Mucosa of stomach (tissue), 1 donor: Measurements from ENCODE around the gene NELL2.

ENCODE experiments used
- H3K27me3 ChIP-seq: one replicate; pipeline ENCODE4 v1.7.0; 2013; ENCODE audit warnings: mild to moderate bottlenecking, low read length; ENCODE audit not compliant: control insufficient read depth, insufficient read depth
- H3K36me3 ChIP-seq: one replicate; pipeline ENCODE4 v1.7.0; 2013; ENCODE audit warnings: low read length; ENCODE audit not compliant: control insufficient read depth, insufficient read depth
- H3K4me1 ChIP-seq: one replicate; pipeline ENCODE4 v1.7.0; 2013; ENCODE audit warnings: mild to moderate bottlenecking, low read length; ENCODE audit not compliant: control insufficient read depth, insufficient read depth
- H3K4me3 ChIP-seq: one replicate; pipeline ENCODE4 v1.7.0; 2013; ENCODE audit warnings: low read length
- H3K9ac ChIP-seq: one replicate; pipeline ENCODE4 v1.7.0; 2013; ENCODE audit warnings: mild to moderate bottlenecking, low read length, moderate library complexity
- H3K9me3 ChIP-seq: one replicate; pipeline ENCODE4 v1.7.0; 2013; ENCODE audit warnings: mild to moderate bottlenecking, low read length, moderate library complexity; ENCODE audit not compliant: control insufficient read depth
- donor health status: Pancreatic carcinoma.

Gene NELL2

GRCh38 chr12:44874981-44875416 is 1.1 kb downstream of the NELL2 start:
- no peaks in the 10 kb centered on the region for H3K9me3 ChIP-seq
- H3K27me3 ChIP-seq, result peaks cover 34% of the 10 kb centered on the region
- H3K4me3 ChIP-seq, result no peak overlapping the region
- H3K9ac ChIP-seq, result no peak overlapping the region
- peaks cover 13% of the 10 kb centered on the region for H3K4me1 ChIP-seq
- H3K36me3 ChIP-seq, result no peaks in the 10 kb centered on the region

- H3K36me3 ChIP-seq, result no peaks in the 10 kb centered on the region
- peaks cover 34% of the 10 kb centered on the region for H3K27me3 ChIP-seq
- H3K9ac ChIP-seq, result no peak overlapping the region
- no peak overlapping the region for H3K4me3 ChIP-seq
- H3K4me1 ChIP-seq, result peaks cover 13% of the 10 kb centered on the region
- H3K9me3 ChIP-seq, result no peaks in the 10 kb centered on the region
Observed at GRCh38 chr12:44873898-44874297, 2.2 kb downstream of the NELL2 start.

- H3K9ac ChIP-seq, result no peak overlapping the region
- no peaks in the 10 kb centered on the region for H3K36me3 ChIP-seq
- H3K27me3 ChIP-seq, result peaks cover 9% of the 10 kb centered on the region
- H3K4me1 ChIP-seq, result no peaks in the 10 kb centered on the region
- H3K4me3 ChIP-seq, result no peak overlapping the region
- no peaks in the 10 kb centered on the region for H3K9me3 ChIP-seq
Observed at GRCh38 chr12:44869503-44869902, 6.6 kb downstream of the NELL2 start.

GRCh38 chr12:44863867-44864266 is 12.2 kb downstream of the NELL2 start:
- no peaks in the 10 kb centered on the region for H3K36me3 ChIP-seq
- no peaks in the 10 kb centered on the region for H3K27me3 ChIP-seq
- no peak overlapping the region for H3K9ac ChIP-seq
- no peak overlapping the region for H3K4me3 ChIP-seq
- no peaks in the 10 kb centered on the region for H3K4me1 ChIP-seq
- H3K9me3 ChIP-seq, result no peaks in the 10 kb centered on the region

- Histone ChIP-seq H3K4me1 (no peaks in the 10 kb centered on the region), H3K27me3 (no peaks in the 10 kb centered on the region), H3K9me3 (no peaks in the 10 kb centered on the region), H3K4me3 (no peak overlapping the region), H3K9ac (no peak overlapping the region), H3K36me3 (no peaks in the 10 kb centered on the region)
Observed at GRCh38 chr12:44859998-44860689, 16.0 kb downstream of the NELL2 start.

- no peaks in the 10 kb centered on the region for H3K36me3 ChIP-seq
- H3K27me3 ChIP-seq, result no peaks in the 10 kb centered on the region
- H3K9me3 ChIP-seq, result no peaks in the 10 kb centered on the region
- H3K4me1 ChIP-seq, result no peaks in the 10 kb centered on the region
- H3K4me3 ChIP-seq, result no peak overlapping the region
- no peak overlapping the region for H3K9ac ChIP-seq
Observed at GRCh38 chr12:44858226-44858855, 17.8 kb downstream of the NELL2 start.

- H3K4me1 ChIP-seq, result no peaks in the 10 kb centered on the region
- no peaks in the 10 kb centered on the region for H3K36me3 ChIP-seq
- H3K27me3 ChIP-seq, result no peaks in the 10 kb centered on the region
- H3K9me3 ChIP-seq, result no peaks in the 10 kb centered on the region
- no peak overlapping the region for H3K4me3 ChIP-seq
- no peak overlapping the region for H3K9ac ChIP-seq
Observed at GRCh38 chr12:44852483-44852882, 23.6 kb downstream of the NELL2 start.

- Histone ChIP-seq H3K9me3 (no peaks in the 10 kb centered on the region), H3K9ac (no peak overlapping the region), H3K36me3 (no peaks in the 10 kb centered on the region), H3K4me1 (no peaks in the 10 kb centered on the region), H3K4me3 (no peak overlapping the region), H3K27me3 (no peaks in the 10 kb centered on the region)
Observed at GRCh38 chr12:44851586-44851985, 24.5 kb downstream of the NELL2 start.

GRCh38 chr12:44848703-44849085 is 27.4 kb downstream of the NELL2 start:
- no peak overlapping the region for H3K9ac ChIP-seq
- H3K36me3 ChIP-seq, result no peaks in the 10 kb centered on the region
- no peaks in the 10 kb centered on the region for H3K4me1 ChIP-seq
- no peaks in the 10 kb centered on the region for H3K9me3 ChIP-seq
- H3K4me3 ChIP-seq, result no peak overlapping the region
- H3K27me3 ChIP-seq, result no peaks in the 10 kb centered on the region

GRCh38 chr12:44847888-44848702 is 28.0 kb downstream of the NELL2 start:
- H3K27me3 ChIP-seq, result no peaks in the 10 kb centered on the region
- H3K4me1 ChIP-seq, result no peaks in the 10 kb centered on the region
- H3K36me3 ChIP-seq, result no peaks in the 10 kb centered on the region
- no peak overlapping the region for H3K9ac ChIP-seq
- no peak overlapping the region for H3K4me3 ChIP-seq
- no peaks in the 10 kb centered on the region for H3K9me3 ChIP-seq

GRCh38 chr12:44847403-44847802 is 28.7 kb downstream of the NELL2 start:
- Histone ChIP-seq H3K36me3 (no peaks in the 10 kb centered on the region), H3K9me3 (no peaks in the 10 kb centered on the region), H3K9ac (no peak overlapping the region), H3K27me3 (no peaks in the 10 kb centered on the region), H3K4me3 (no peak overlapping the region), H3K4me1 (no peaks in the 10 kb centered on the region)

- H3K36me3 ChIP-seq, result no peaks in the 10 kb centered on the region
Observed at GRCh38 chr12:44846826-44847225, 29.3 kb downstream of the NELL2 start.

More at GRCh38 chr12:44846826-44847225, 29.3 kb downstream of the NELL2 start:
- Histone ChIP-seq H3K4me3 (no peak overlapping the region), H3K9me3 (no peaks in the 10 kb centered on the region), H3K4me1 (no peaks in the 10 kb centered on the region), H3K27me3 (no peaks in the 10 kb centered on the region), H3K9ac (no peak overlapping the region)
